K562 (cell line): ENCODE results near the gene SPINK4. TPM values are rescaled to one million over a fixed set of nuclear protein-coding genes. Genes with fewer than 3 reads are reported as not detected.

ENCODE experiments used
- ADNP ChIP-seq: fragments of 200-800 bp; sonication (Bioruptor generic); IDR thresholded peaks from 2 replicates; pipeline ENCODE4 v1.6.1; 2016; ENCODE audit warnings: missing genetic modification characterization, missing compliant biosample characterization
- CLOCK ChIP-seq: fragments of 250-450 bp; sonication (Bioruptor Pico); IDR thresholded peaks from 2 replicates; pipeline ENCODE4 v1.4.0; 2020; ENCODE audit warnings: mild to moderate bottlenecking, moderate library complexity, borderline replicate concordance
- FIP1L1 ChIP-seq: fragments of 200-400 bp; formaldehyde crosslinking; IDR thresholded peaks from 2 replicates; pipeline ENCODE4 v1.6.1; 2018; ENCODE audit warnings: mild to moderate bottlenecking, low read depth, low read length; ENCODE audit not compliant: poor library complexity, severe bottlenecking
- HDAC3 ChIP-seq: fragments of 450-650 bp; IDR thresholded peaks from 2 replicates; pipeline ENCODE4 v1.6.1; 2018; ENCODE audit warnings: borderline replicate concordance, mild to moderate bottlenecking, moderate library complexity; ENCODE audit not compliant: partially characterized antibody
- NFIX ChIP-seq: fragments of 250-450 bp; sonication (Bioruptor Pico); IDR thresholded peaks from 2 replicates; pipeline ENCODE4 v1.4.0; 2020; ENCODE audit warnings: low read depth, mild to moderate bottlenecking, moderate library complexity
- NONO ChIP-seq, 2 experiments: fragments of 200-400 bp in 1 of 2; fragments of 450-650 bp in 1 of 2; formaldehyde crosslinking in 1 of 2; IDR thresholded peaks; 2 replicates each; pipeline ENCODE4 v1.6.1; 2017; ENCODE audit warnings: low read depth in 2 of 2, mild to moderate bottlenecking in 2 of 2, moderate library complexity in 2 of 2, low read length in 1 of 2
- RBM22 ChIP-seq: fragments of 200-400 bp; formaldehyde crosslinking; IDR thresholded peaks from 2 replicates; pipeline ENCODE4 v1.6.1; 2018; ENCODE audit warnings: low read length, low read depth; ENCODE audit not compliant: poor library complexity, severe bottlenecking
- RHOXF2B ChIP-seq: fragments of 250-450 bp; sonication (Bioruptor Pico); conservative IDR thresholded peaks from 2 replicates; pipeline ENCODE4 v1.5.1; 2021
- RREB1 ChIP-seq: fragments of 250-450 bp; sonication (Bioruptor Pico); IDR thresholded peaks from 2 replicates; pipeline ENCODE4 v1.4.0; 2020
- SMAD3 ChIP-seq: fragments of 450-650 bp; formaldehyde crosslinking; conservative IDR thresholded peaks from 2 replicates; pipeline ENCODE4 v1.4.0; 2020; ENCODE audit warnings: mild to moderate bottlenecking
- THRB ChIP-seq: fragments of 450-650 bp; formaldehyde crosslinking; conservative IDR thresholded peaks from 2 replicates; pipeline ENCODE4 v1.4.0; 2022; ENCODE audit warnings: mild to moderate bottlenecking, missing genetic modification characterization
- VEZF1 ChIP-seq: fragments of 200-800 bp; sonication (Bioruptor generic); IDR thresholded peaks from 2 replicates; pipeline ENCODE4 v1.6.1; 2017; ENCODE audit warnings: missing genetic modification characterization, missing compliant biosample characterization
- ZC3H11A ChIP-seq: IDR thresholded peaks from 2 replicates; pipeline ENCODE4 v1.6.1; 2012; ENCODE audit warnings: low read depth, low read length, improper control_type of control experiment
- ZNF12 ChIP-seq: sonication (generic); formaldehyde crosslinking; IDR thresholded peaks from 2 replicates; pipeline ENCODE4 v1.4.0; 2020; ENCODE audit warnings: mild to moderate bottlenecking, missing genetic modification reagents
- ZNF143 ChIP-seq: sonication (generic); formaldehyde crosslinking; IDR thresholded peaks from 2 replicates; pipeline ENCODE4 v1.9.0; 2022; ENCODE audit warnings: mild to moderate bottlenecking, missing genetic modification reagents
- ZNF212 ChIP-seq: fragments of 450-650 bp; formaldehyde crosslinking; IDR thresholded peaks from 2 replicates; pipeline ENCODE4 v1.4.0; 2020; ENCODE audit warnings: mild to moderate bottlenecking
- ZNF764 ChIP-seq: fragments of 250-450 bp; sonication (Bioruptor Pico); IDR thresholded peaks from 2 replicates; pipeline ENCODE4 v1.4.0; 2020; ENCODE audit warnings: low read depth, mild to moderate bottlenecking, moderate library complexity
- polyA plus RNA-seq, 8 experiments: library from polyadenylated mRNA; depleted of rRNA in 4 of 8; stranded (reverse) in 5 of 8; unstranded in 3 of 8; fragments of >200 nt; fragmentation: Nextera tagmentation in 2 of 8; fragmentation: Illumina TruSeq in 1 of 8; extraction: Ambion mirVana in 2 of 8; extraction: Trizol in 1 of 8; gene quantifications; 2 replicates each; pipeline versions ENCODE4 v1.2.1 to v1.2.3, GENCODE V29; 2011 to 2014; ENCODE audit warnings: inconsistent platforms in 1 of 8, missing spikeins in 1 of 8
- total RNA-seq, 7 experiments: library from RNA; depleted of rRNA in 6 of 7; stranded (reverse); fragments of >200 nt in 6 of 7; fragmentation: Illumina TruSeq in 2 of 7; extraction: Trizol in 2 of 7; gene quantifications; 2 replicates each; pipeline versions ENCODE4 v1.2.1 to v1.2.3, GENCODE V29; 2011 to 2021; ENCODE audit warnings: low replicate concordance in 1 of 7

SPINK4 gene
- total and polyA plus RNA-seq, 9 of the 15 experiments (the other 6 are each of a cell fraction or from before 2014, with no cell fraction given): 0.74 to 5.5 (median 2.1) TPM; not detected in 2

- TF ChIP-seq ZNF212 (CRISPR knock-in tag) (no peak), THRB (CRISPR knock-in tag) (no peak), ZNF12 (CRISPR knock-in tag) (no peak), NONO (IDR thresholded peaks at IDR 0.05; ENCODE audit: low read depth in 2 of 2, low read length in 1 of 2) (0 out of 4 replicates have a peak, but pooled peaks of 1 of the 2 experiments have one; percentile 48), HDAC3 (peak; percentile 90), FIP1L1 (no peak), SMAD3 (CRISPR knock-in tag) (peak; percentile 82), NFIX (CRISPR knock-in tag) (no peak), ZC3H11A (no peak), RREB1 (CRISPR knock-in tag) (peak; percentile 70; the same call in 1 of the 2 replicates), CLOCK (CRISPR knock-in tag) (no peak), ADNP (tag) (no peak), ZNF143 (CRISPR knock-in tag) (no peak), RHOXF2B (CRISPR knock-in tag) (no peak), ZNF764 (CRISPR knock-in tag) (no peak), RBM22 (no peak), VEZF1 (CRISPR knock-in tag) (peak; percentile 66; the same call in 1 of the 2 replicates)
Observed at GRCh38 chr9:33239921-33240320, at the start of gene SPINK4 (continued).
